WTC11 (cell line): Measurements from ENCODE around the gene FRMD4A. TPM values are rescaled to one million over a fixed set of nuclear protein-coding genes. Genes with fewer than 3 reads are reported as not detected.

ENCODE experiments used
- ATAC-seq: fragments of 200-7000 bp; cut with Tn5 transposase; 2 replicates; pipeline ENCODE4 v1.10.0; 2021; ENCODE audit warnings: mild to moderate bottlenecking, moderate library complexity
- CTCF ChIA-PET: fragments of 300-600 bp; sonication (Branson Sonifier 250); formaldehyde crosslinking; loops from one replicate; lab custom pipeline; 2021; ENCODE audit warnings: antibody characterized with exemption; lab: Charles Lee
- POLR2A ChIA-PET: fragments of 350-600 bp; sonication (Branson Sonifier 250); formaldehyde crosslinking; loops from one replicate; lab custom pipeline; 2021; ENCODE audit warnings: antibody characterized with exemption; lab: Charles Lee
- DNase-seq: peaks from one replicate; pipeline ENCODE4 v3.0.0; 2021; ENCODE audit warnings: low spot score
- H3K27ac Mint-ChIP-seq: 2 replicates; pipeline ENCODE4 v1.8.0; 2021; ENCODE audit warnings: mixed read lengths
- H3K27me3 Mint-ChIP-seq: 2 replicates; pipeline ENCODE4 v1.8.0; 2021; ENCODE audit warnings: low read depth, mild to moderate bottlenecking, moderate library complexity, mixed read lengths
- H3K36me3 Mint-ChIP-seq: 2 replicates; pipeline ENCODE4 v1.8.0; 2021; ENCODE audit warnings: mixed read lengths
- H3K4me1 Mint-ChIP-seq: 2 replicates; pipeline ENCODE4 v1.8.0; 2022; ENCODE audit warnings: mixed read lengths
- H3K4me3 Mint-ChIP-seq: 2 replicates; pipeline ENCODE4 v1.8.0; 2021; ENCODE audit warnings: mild to moderate bottlenecking, moderate library complexity, mixed read lengths
- H3K9me3 Mint-ChIP-seq: 2 replicates; pipeline ENCODE4 v1.8.0; 2021; ENCODE audit warnings: mixed read lengths
- ATF1 ChIP-seq: sonication (generic); formaldehyde crosslinking; IDR thresholded peaks from 2 replicates; pipeline ENCODE4 v1.8.1; 2023; ENCODE audit warnings: mild to moderate bottlenecking, moderate library complexity, missing genetic modification reagents
- CBFB ChIP-seq: sonication (generic); formaldehyde crosslinking; IDR thresholded peaks from 2 replicates; pipeline ENCODE4 v1.8.1; 2022; ENCODE audit warnings: mild to moderate bottlenecking, low read depth, missing genetic modification reagents
- CREM ChIP-seq: sonication (generic); formaldehyde crosslinking; IDR thresholded peaks from 2 replicates; pipeline ENCODE4 v1.8.1; 2022; ENCODE audit warnings: mild to moderate bottlenecking, missing genetic modification reagents, moderate library complexity
- E2F4 ChIP-seq: sonication (generic); formaldehyde crosslinking; IDR thresholded peaks from 2 replicates; pipeline ENCODE4 v1.8.1; 2022; ENCODE audit warnings: low read depth, mild to moderate bottlenecking, moderate library complexity, missing genetic modification reagents, borderline replicate concordance
- ETV6 ChIP-seq: sonication (generic); formaldehyde crosslinking; IDR thresholded peaks from 2 replicates; pipeline ENCODE4 v1.8.1; 2022; ENCODE audit warnings: mild to moderate bottlenecking, missing genetic modification reagents
- FOXP1 ChIP-seq: sonication (generic); formaldehyde crosslinking; IDR thresholded peaks from 2 replicates; pipeline ENCODE4 v1.8.0; 2022; ENCODE audit warnings: missing genetic modification reagents, mild to moderate bottlenecking, moderate library complexity, borderline replicate concordance
- MXD4 ChIP-seq: fragments of 250-450 bp; sonication (Bioruptor Pico); IDR thresholded peaks from 2 replicates; pipeline ENCODE4 v1.8.0; 2021; ENCODE audit warnings: mild to moderate bottlenecking, moderate library complexity, borderline replicate concordance
- MYBL2 ChIP-seq: sonication (generic); formaldehyde crosslinking; IDR thresholded peaks from 2 replicates; pipeline ENCODE4 v1.8.1; 2023; ENCODE audit warnings: mild to moderate bottlenecking, moderate library complexity, missing genetic modification reagents
- NFATC4 ChIP-seq: fragments of 250-450 bp; sonication (Bioruptor Pico); IDR thresholded peaks from 2 replicates; pipeline ENCODE4 v1.9.0; 2021; ENCODE audit warnings: mild to moderate bottlenecking
- NR1H2 ChIP-seq: sonication (generic); formaldehyde crosslinking; IDR thresholded peaks from 2 replicates; pipeline ENCODE4 v1.9.0; 2021; ENCODE audit warnings: mild to moderate bottlenecking, moderate library complexity, missing genetic modification reagents
- NR3C1 ChIP-seq: sonication (generic); formaldehyde crosslinking; conservative IDR thresholded peaks from 2 replicates; pipeline ENCODE4 v1.8.1; 2023; ENCODE audit warnings: low read depth, mild to moderate bottlenecking, missing genetic modification reagents
- RORB ChIP-seq: fragments of 250-450 bp; sonication (Bioruptor Pico); IDR thresholded peaks from 2 replicates; pipeline ENCODE4 v1.9.0; 2021; ENCODE audit warnings: mild to moderate bottlenecking
- SMAD3 ChIP-seq: sonication (generic); formaldehyde crosslinking; IDR thresholded peaks from 2 replicates; pipeline ENCODE4 v1.8.0; 2022; ENCODE audit warnings: missing genetic modification reagents, mild to moderate bottlenecking, borderline replicate concordance
- SP1 ChIP-seq: sonication (generic); formaldehyde crosslinking; conservative IDR thresholded peaks from 2 replicates; pipeline ENCODE4 v1.8.1; 2022; ENCODE audit warnings: missing genetic modification reagents
- TCF7 ChIP-seq: sonication (generic); formaldehyde crosslinking; IDR thresholded peaks from 2 replicates; pipeline ENCODE4 v1.8.0; 2022; ENCODE audit warnings: mild to moderate bottlenecking, low read depth, missing genetic modification reagents, moderate library complexity
- TEAD1 ChIP-seq: sonication (generic); formaldehyde crosslinking; IDR thresholded peaks from 2 replicates; pipeline ENCODE4 v1.8.0; 2022; ENCODE audit warnings: mild to moderate bottlenecking, missing genetic modification reagents
- TEAD4 ChIP-seq: sonication (generic); formaldehyde crosslinking; IDR thresholded peaks from 2 replicates; pipeline ENCODE4 v1.8.0; 2022; ENCODE audit warnings: mild to moderate bottlenecking, missing genetic modification reagents
- USF2 ChIP-seq: sonication (generic); formaldehyde crosslinking; IDR thresholded peaks from 2 replicates; pipeline ENCODE4 v1.8.1; 2023; ENCODE audit warnings: mild to moderate bottlenecking, missing genetic modification reagents, moderate library complexity
- ZBTB43 ChIP-seq: sonication (generic); formaldehyde crosslinking; IDR thresholded peaks from 2 replicates; pipeline ENCODE4 v1.8.1; 2023; ENCODE audit warnings: mild to moderate bottlenecking, missing genetic modification reagents
- ZMAT4 ChIP-seq: fragments of 250-450 bp; sonication (Bioruptor Pico); IDR thresholded peaks from 2 replicates; pipeline ENCODE4 v1.9.0; 2021; ENCODE audit warnings: mild to moderate bottlenecking
- ZNF138 ChIP-seq: sonication (generic); formaldehyde crosslinking; conservative IDR thresholded peaks from 2 replicates; pipeline ENCODE4 v1.8.1; 2022; ENCODE audit warnings: mild to moderate bottlenecking, moderate library complexity, missing genetic modification reagents
- ZNF425 ChIP-seq: fragments of 250-450 bp; sonication (Bioruptor Pico); conservative IDR thresholded peaks from 2 replicates; pipeline ENCODE4 v1.9.0; 2021; ENCODE audit warnings: mild to moderate bottlenecking
- ZNF512 ChIP-seq: sonication (generic); formaldehyde crosslinking; IDR thresholded peaks from 2 replicates; pipeline ENCODE4 v1.8.1; 2022; ENCODE audit warnings: missing genetic modification reagents, borderline replicate concordance
- total RNA-seq: library from RNA; stranded (reverse); gene quantifications from 3 replicates; pipeline ENCODE4 v1.2.3, GENCODE V29; 2021

Gene FRMD4A
- total RNA-seq, 1 experiment from 2014 or later: 35.5 TPM

GRCh38 chr10:13717936-13718772, 612.6 kb downstream of the FRMD4A start:
- Mint-ChIP-seq H3K4me1 (peaks cover 11% of the 10 kb centered on the region), H3K9me3 (peaks cover 8% of the 10 kb centered on the region), H3K36me3 (no peaks in the 10 kb centered on the region), H3K4me3 (no peak overlapping the region), H3K27ac (peak overlapping the region; percentile 84), H3K27me3 (no peaks in the 10 kb centered on the region)
- CTCF ChIA-PET: interaction anchor here (0.8 to 2.9 kb wide), 2 partner anchors 11 to 186 kb away, joined by 3 to 16 read pairs; no protein-coding TSS in a partner anchor
- DNase-seq (peak; percentile 25), ATAC-seq (peak; percentile 38)
- POLR2A ChIA-PET: no interaction called here
- TF ChIP-seq ATF1 (CRISPR knock-in tag): no peak
- no peak for TF ChIP-seq ZNF138

GRCh38 chr10:13717571-13717935, 613.2 kb downstream of the FRMD4A start:
- ATAC-seq: no peak
- H3K4me3 Mint-ChIP-seq: no peak overlapping the region
- H3K27ac Mint-ChIP-seq: peak overlapping the region; percentile 84
- TF ChIP-seq SP1 (CRISPR knock-in tag): no peak
- TF ChIP-seq USF2: no peak
- no peak for TF ChIP-seq SMAD3 (CRISPR knock-in tag)
- no peak for TF ChIP-seq TEAD4 (CRISPR knock-in tag)
- no peak for TF ChIP-seq MYBL2 (CRISPR knock-in tag)
- TF ChIP-seq NR1H2: no peak
- no peak for TF ChIP-seq ETV6 (CRISPR knock-in tag)
- no peak for TF ChIP-seq RORB (CRISPR knock-in tag)
- TF ChIP-seq TCF7 (CRISPR knock-in tag): no peak
- no peak for TF ChIP-seq TEAD1 (CRISPR knock-in tag)
- TF ChIP-seq NFATC4 (CRISPR knock-in tag): no peak
- TF ChIP-seq ZNF425 (CRISPR knock-in tag): no peak
- TF ChIP-seq CREM: no peak
- TF ChIP-seq FOXP1 (CRISPR knock-in tag): no peak
- ChIA-PET POLR2A (no interaction called here), CTCF (interaction anchor here (0.8 to 2.9 kb wide), 2 partner anchors 10 to 187 kb away, joined by 3 to 16 read pairs; no protein-coding TSS in a partner anchor)
- peaks cover 8% of the 10 kb centered on the region for H3K9me3 Mint-ChIP-seq
- no peak for DNase-seq
- peaks cover 17% of the 10 kb centered on the region for H3K4me1 Mint-ChIP-seq
- H3K27me3 Mint-ChIP-seq: no peaks in the 10 kb centered on the region
- H3K36me3 Mint-ChIP-seq: no peaks in the 10 kb centered on the region

- DNase-seq (no peak), ATAC-seq (no peak)
- TF ChIP-seq E2F4 (no peak), MXD4 (CRISPR knock-in tag) (no peak), NR3C1 (CRISPR knock-in tag) (no peak), CBFB (CRISPR knock-in tag) (no peak), ZNF512 (CRISPR knock-in tag) (no peak), NFATC4 (CRISPR knock-in tag) (no peak), ZMAT4 (CRISPR knock-in tag) (no peak), ZBTB43 (no peak)
Measured at GRCh38 chr10:13716081-13717071, 614.3 kb downstream of the FRMD4A start.

More at GRCh38 chr10:13716081-13717071, 614.3 kb downstream of the FRMD4A start:
- H3K4me3 Mint-ChIP-seq: no peak overlapping the region
- peaks cover 8% of the 10 kb centered on the region for H3K9me3 Mint-ChIP-seq
- ChIA-PET CTCF (no interaction called here), POLR2A (no interaction called here)
- no peaks in the 10 kb centered on the region for H3K27me3 Mint-ChIP-seq
- H3K36me3 Mint-ChIP-seq: no peaks in the 10 kb centered on the region
- H3K27ac Mint-ChIP-seq: no peak overlapping the region
- peaks cover 29% of the 10 kb centered on the region for H3K4me1 Mint-ChIP-seq
